ENCODE results near the gene CALHM3.

DNA sequence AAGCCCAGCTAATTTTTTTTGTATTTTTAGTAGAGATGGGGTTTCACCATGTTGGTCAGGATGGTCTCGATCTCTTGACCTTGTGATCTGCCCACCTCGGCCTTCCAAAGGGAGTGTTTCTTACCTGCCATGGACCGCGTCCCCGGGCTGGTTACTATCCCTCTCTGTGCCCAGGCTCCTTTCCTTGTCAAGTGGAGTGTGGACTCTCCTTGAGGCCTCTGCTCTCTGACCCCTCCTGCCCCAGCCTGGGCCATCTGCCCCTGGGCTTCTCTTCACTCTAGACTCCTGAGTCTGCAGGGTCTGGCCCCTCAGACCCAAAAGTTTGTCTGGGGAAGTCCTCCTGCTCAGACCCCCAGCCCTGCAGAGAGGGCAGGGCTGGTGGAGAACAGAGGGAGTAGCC is 35.2 kb upstream of the CALHM3 start:
- TF ChIP-seq, protein P1, sequence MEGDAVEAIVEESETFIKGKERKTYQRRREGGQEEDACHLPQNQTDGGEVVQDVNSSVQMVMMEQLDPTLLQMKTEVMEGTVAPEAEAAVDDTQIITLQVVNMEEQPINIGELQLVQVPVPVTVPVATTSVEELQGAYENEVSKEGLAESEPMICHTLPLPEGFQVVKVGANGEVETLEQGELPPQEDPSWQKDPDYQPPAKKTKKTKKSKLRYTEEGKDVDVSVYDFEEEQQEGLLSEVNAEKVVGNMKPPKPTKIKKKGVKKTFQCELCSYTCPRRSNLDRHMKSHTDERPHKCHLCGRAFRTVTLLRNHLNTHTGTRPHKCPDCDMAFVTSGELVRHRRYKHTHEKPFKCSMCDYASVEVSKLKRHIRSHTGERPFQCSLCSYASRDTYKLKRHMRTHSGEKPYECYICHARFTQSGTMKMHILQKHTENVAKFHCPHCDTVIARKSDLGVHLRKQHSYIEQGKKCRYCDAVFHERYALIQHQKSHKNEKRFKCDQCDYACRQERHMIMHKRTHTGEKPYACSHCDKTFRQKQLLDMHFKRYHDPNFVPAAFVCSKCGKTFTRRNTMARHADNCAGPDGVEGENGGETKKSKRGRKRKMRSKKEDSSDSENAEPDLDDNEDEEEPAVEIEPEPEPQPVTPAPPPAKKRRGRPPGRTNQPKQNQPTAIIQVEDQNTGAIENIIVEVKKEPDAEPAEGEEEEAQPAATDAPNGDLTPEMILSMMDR (IDR thresholded peaks at IDR 0.05; ENCODE audit: poor library complexity) = no peak
- no peak for TF ChIP-seq EZH2phosphoT487 (IDR thresholded peaks at IDR 0.05; ENCODE audit: low read depth, severe bottlenecking, unreplicated experiment)

Data from hepatocyte (in vitro differentiated cells).